OCI-LY3 (cell line): ENCODE results near the gene ANGPTL7.

Source experiments
- H2AFZ ChIP-seq: fragments of 200-600, 300-600 bp; shearing (Covaris generic); 2 replicates; pipeline ENCODE4 v1.6.0; 2014; ENCODE audit warnings: antibody characterized with exemption, low read depth, low read length
- H3K27ac ChIP-seq: fragments of 200-600, 300-600 bp; sonication (generic); 2 replicates; pipeline ENCODE4 v1.5.1; 2014; ENCODE audit warnings: mild to moderate bottlenecking, low read length, moderate library complexity, mixed read lengths
- H3K27me3 ChIP-seq: fragments of 200-600, 300-600 bp; sonication (generic); 2 replicates; pipeline ENCODE4 v1.6.1; 2014; ENCODE audit warnings: low read depth, low read length, mixed read lengths
- H3K36me3 ChIP-seq: fragments of 200-600, 300-600 bp; sonication (generic); replicated peaks from 2 replicates; pipeline ENCODE3; 2014; ENCODE audit warnings: low read depth, low read length, mixed read lengths
- H3K4me1 ChIP-seq: fragments of 300-600, 200-600 bp; sonication (generic); 2 replicates; pipeline ENCODE4 v1.6.1; 2014; ENCODE audit warnings: low read length, mixed read lengths
- H3K4me2 ChIP-seq: fragments of 200-600, 300-600 bp; sonication (generic); 2 replicates; pipeline ENCODE4 v1.6.1; 2014; ENCODE audit warnings: low read length, mixed read lengths
- H3K4me3 ChIP-seq: fragments of 300-600, 200-600 bp; sonication (generic); 2 replicates; pipeline ENCODE4 v1.5.1; 2014; ENCODE audit warnings: antibody characterized with exemption, mild to moderate bottlenecking, low read length, moderate library complexity
- H3K79me2 ChIP-seq: fragments of 300-600, 200-600 bp; shearing (Covaris generic); 2 replicates; pipeline ENCODE4 v1.6.1; 2014; ENCODE audit warnings: mild to moderate bottlenecking, low read length, mixed read lengths
- H3K9ac ChIP-seq: fragments of 300-600, 200-600 bp; shearing (Covaris generic); 2 replicates; pipeline ENCODE4 v1.6.0; 2014; ENCODE audit warnings: mild to moderate bottlenecking, low read length, moderate library complexity
- H3K9me3 ChIP-seq: fragments of 200-600, 300-600 bp; shearing (Covaris generic); 2 replicates; pipeline ENCODE4 v1.6.1; 2014; ENCODE audit warnings: low read length, mixed read lengths; ENCODE audit not compliant: insufficient read depth
- H4K20me1 ChIP-seq: fragments of 200-600, 300-600 bp; sonication (generic); 2 replicates; pipeline ENCODE4 v1.6.1; 2016; ENCODE audit warnings: low read length, mixed read lengths; ENCODE audit not compliant: insufficient read depth
- EZH2phosphoT487 ChIP-seq: fragments of 200-600 bp; shearing (Covaris generic); IDR thresholded peaks from 2 replicates; pipeline ENCODE4 v1.6.1; 2018; ENCODE audit warnings: antibody characterized with exemption, mixed run types, low read depth
- TF ChIP-seq, protein P1 (sequence below): fragments of 200-600, 300-600 bp; sonication (generic); IDR thresholded peaks from 2 replicates; pipeline ENCODE4 v1.5.1; 2014; ENCODE audit warnings: antibody characterized with exemption, low read length, low read depth

Gene ANGPTL7

DNA sequence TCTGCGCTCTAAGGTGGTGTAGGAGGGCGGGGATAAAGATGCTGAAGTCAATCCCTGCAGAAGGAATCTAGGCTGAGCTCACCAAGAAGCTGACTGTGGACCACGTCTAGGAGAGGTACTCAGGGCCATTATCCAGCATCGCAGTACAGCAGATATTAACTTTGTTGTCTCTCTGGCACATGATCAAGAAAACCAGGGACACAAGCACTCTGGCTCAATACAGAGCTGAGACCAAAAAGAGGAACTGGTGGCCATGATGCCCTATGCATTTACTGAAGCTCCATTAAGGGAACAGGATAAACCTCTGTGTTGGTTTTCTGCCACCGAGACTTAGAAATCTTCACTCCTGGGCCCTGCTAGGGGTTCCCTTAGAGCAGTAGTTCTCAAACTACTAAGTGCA, 38.0 kb upstream of the ANGPTL7 start:
- no peak overlapping the region for H3K9ac ChIP-seq
- TF ChIP-seq, protein P1, sequence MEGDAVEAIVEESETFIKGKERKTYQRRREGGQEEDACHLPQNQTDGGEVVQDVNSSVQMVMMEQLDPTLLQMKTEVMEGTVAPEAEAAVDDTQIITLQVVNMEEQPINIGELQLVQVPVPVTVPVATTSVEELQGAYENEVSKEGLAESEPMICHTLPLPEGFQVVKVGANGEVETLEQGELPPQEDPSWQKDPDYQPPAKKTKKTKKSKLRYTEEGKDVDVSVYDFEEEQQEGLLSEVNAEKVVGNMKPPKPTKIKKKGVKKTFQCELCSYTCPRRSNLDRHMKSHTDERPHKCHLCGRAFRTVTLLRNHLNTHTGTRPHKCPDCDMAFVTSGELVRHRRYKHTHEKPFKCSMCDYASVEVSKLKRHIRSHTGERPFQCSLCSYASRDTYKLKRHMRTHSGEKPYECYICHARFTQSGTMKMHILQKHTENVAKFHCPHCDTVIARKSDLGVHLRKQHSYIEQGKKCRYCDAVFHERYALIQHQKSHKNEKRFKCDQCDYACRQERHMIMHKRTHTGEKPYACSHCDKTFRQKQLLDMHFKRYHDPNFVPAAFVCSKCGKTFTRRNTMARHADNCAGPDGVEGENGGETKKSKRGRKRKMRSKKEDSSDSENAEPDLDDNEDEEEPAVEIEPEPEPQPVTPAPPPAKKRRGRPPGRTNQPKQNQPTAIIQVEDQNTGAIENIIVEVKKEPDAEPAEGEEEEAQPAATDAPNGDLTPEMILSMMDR: no peak
- no peak for TF ChIP-seq EZH2phosphoT487
- no peak overlapping the region for H3K4me2 ChIP-seq
- H3K36me3 ChIP-seq: no peaks in the 10 kb centered on the region
- no peaks in the 10 kb centered on the region for H3K79me2 ChIP-seq
- no peaks in the 10 kb centered on the region for H4K20me1 ChIP-seq
- H3K27me3 ChIP-seq: no peaks in the 10 kb centered on the region
- no peak overlapping the region for H3K27ac ChIP-seq
- H2AFZ ChIP-seq: no peak overlapping the region
- H3K9me3 ChIP-seq: no peaks in the 10 kb centered on the region
- no peak overlapping the region for H3K4me3 ChIP-seq
- H3K4me1 ChIP-seq: no peaks in the 10 kb centered on the region

GRCh38 chr1:11151826-11152612, 37.1 kb upstream of the ANGPTL7 start:
- Histone ChIP-seq H3K4me1 (no peaks in the 10 kb centered on the region), H2AFZ (no peak overlapping the region), H3K4me2 (no peak overlapping the region), H3K27me3 (no peaks in the 10 kb centered on the region), H3K4me3 (no peak overlapping the region), H3K9me3 (no peaks in the 10 kb centered on the region), H3K36me3 (no peaks in the 10 kb centered on the region), H3K27ac (no peak overlapping the region), H3K9ac (no peak overlapping the region), H4K20me1 (no peaks in the 10 kb centered on the region), H3K79me2 (no peaks in the 10 kb centered on the region)
- TF ChIP-seq, protein P1: no peak
- no peak for TF ChIP-seq EZH2phosphoT487

DNA sequence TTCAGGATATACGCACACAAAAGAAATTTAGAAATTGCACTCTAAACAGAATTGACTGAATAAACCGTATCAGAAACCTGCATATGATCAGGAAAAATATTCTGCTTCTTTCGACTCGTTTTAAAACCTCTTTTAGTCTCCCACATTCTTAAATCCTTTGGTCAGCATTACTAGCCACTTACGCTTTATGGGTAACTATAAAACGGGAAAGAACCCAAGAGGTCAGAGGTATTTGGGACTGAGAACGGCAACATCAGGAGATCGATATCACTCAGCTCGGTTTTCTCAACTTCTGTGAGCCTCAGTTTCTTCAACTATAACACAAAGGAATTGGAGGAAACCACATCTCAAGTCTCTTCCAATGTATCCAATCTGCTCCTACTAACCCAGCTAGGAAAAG, 36.4 kb upstream of the ANGPTL7 start:
- Histone ChIP-seq H3K27ac (no peak overlapping the region), H3K4me2 (no peak overlapping the region), H3K79me2 (no peaks in the 10 kb centered on the region), H4K20me1 (no peaks in the 10 kb centered on the region), H3K36me3 (no peaks in the 10 kb centered on the region), H3K4me3 (no peak overlapping the region), H3K27me3 (no peaks in the 10 kb centered on the region), H3K9ac (no peak overlapping the region), H3K9me3 (no peaks in the 10 kb centered on the region), H3K4me1 (no peaks in the 10 kb centered on the region), H2AFZ (no peak overlapping the region)
- TF ChIP-seq, protein P1: no peak
- no peak for TF ChIP-seq EZH2phosphoT487

GRCh38 chr1:11153184-11153583, 36.0 kb upstream of the ANGPTL7 start:
- H3K9me3 ChIP-seq: no peaks in the 10 kb centered on the region
- H2AFZ ChIP-seq: no peak overlapping the region
- H3K4me3 ChIP-seq: no peak overlapping the region
- H3K27me3 ChIP-seq: no peaks in the 10 kb centered on the region
- TF ChIP-seq, protein P1: no peak
- TF ChIP-seq EZH2phosphoT487: no peak
- no peaks in the 10 kb centered on the region for H3K36me3 ChIP-seq
- no peaks in the 10 kb centered on the region for H4K20me1 ChIP-seq
- no peaks in the 10 kb centered on the region for H3K4me1 ChIP-seq
- no peaks in the 10 kb centered on the region for H3K79me2 ChIP-seq
- no peak overlapping the region for H3K4me2 ChIP-seq
- H3K27ac ChIP-seq: no peak overlapping the region
- no peak overlapping the region for H3K9ac ChIP-seq
